ENCODE measurements around the gene MCM3AP.

Gene MCM3AP

DNA sequence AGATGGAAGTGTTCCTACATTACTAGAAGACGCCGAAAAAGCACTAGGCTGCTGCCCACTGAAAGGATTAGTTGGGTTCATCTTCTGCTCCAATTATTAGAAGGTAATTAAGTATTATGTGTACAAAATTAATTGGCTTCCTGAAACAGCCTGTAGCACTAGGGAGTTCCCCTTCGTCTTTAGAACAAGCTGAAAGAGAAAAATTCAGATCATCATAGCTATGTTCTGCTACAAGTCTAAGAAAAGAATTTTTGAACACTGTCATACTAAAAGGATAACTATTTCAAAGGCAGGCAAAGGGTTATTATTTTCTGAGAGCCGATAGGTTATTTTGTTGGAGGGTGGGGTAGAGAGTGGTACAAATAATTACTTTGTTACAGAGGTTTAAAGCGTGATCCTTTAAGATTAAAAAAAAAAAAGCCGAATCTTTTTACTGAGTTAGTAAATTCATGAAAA lies at the start of gene MCM3AP:
TSS of gene MCM3AP (minus strand) at position 406 of the 456 bp plus-strand sequence. CDS start at position 81, 325 bp downstream.
- DNase-seq (ENCODE audit: low spot score) = no peak

- no peak for DNase-seq (ENCODE audit: low spot score)
Measured at GRCh38 chr21:46334351-46335140, 49.1 kb upstream of the MCM3AP start.

DNA sequence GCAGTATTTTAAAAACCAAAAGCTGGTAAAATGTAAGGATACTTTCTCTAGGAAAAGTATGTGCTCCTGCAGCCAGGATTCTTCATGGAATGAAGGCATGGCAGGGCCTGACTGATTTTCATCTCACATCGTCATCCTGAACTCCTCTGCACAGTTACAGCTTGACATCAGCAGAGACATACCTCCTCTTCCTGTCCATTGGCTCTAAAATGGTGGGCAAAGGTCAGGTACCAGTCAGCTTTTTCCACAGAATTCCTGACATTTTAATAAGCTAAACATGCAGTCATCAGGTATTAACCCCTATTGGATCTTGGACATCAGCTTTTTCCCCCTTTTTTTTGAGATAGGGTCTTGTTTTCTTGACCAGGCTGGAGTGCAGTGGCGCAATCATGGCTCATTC lies 44.4 kb upstream of the MCM3AP start:
- no peak for DNase-seq (ENCODE audit: low spot score)

- DNase-seq (ENCODE audit: low spot score) = no peak
Measured at GRCh38 chr21:46328151-46328550, 42.7 kb upstream of the MCM3AP start.

- DNase-seq (ENCODE audit: low spot score) = no peak
Measured at GRCh38 chr21:46327711-46328110, 42.3 kb upstream of the MCM3AP start.

DNA sequence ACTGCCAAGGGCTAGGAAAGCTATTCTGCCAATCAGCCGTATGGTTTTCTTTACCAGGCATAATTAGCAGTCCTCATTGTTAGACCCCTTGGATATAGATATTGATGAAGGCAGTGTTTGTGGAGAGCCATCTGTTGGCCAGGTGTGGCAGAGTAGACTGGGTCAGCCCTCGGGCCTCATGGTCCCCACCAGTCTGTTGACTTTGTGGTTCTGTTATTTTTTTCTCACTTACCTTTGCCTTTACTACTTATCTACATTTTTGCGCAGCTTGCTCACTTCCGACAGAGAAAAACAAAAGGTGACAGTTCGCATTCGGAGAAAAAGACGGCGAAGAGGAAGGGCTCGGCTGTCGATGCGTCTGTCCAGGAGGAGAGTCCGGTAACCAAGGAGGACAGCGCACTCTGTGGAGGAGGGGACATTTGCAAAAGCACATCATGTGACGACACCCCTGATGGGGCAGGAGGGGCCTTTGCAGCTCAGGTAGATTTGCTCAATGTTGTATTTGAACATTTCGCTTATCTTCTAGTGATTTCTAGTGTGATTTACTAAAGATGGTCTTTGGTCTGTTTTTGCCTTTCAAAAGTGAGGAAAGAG lies 40.8 kb upstream of the MCM3AP start:
- DNase-seq (ENCODE audit: low spot score) = no peak

DNA sequence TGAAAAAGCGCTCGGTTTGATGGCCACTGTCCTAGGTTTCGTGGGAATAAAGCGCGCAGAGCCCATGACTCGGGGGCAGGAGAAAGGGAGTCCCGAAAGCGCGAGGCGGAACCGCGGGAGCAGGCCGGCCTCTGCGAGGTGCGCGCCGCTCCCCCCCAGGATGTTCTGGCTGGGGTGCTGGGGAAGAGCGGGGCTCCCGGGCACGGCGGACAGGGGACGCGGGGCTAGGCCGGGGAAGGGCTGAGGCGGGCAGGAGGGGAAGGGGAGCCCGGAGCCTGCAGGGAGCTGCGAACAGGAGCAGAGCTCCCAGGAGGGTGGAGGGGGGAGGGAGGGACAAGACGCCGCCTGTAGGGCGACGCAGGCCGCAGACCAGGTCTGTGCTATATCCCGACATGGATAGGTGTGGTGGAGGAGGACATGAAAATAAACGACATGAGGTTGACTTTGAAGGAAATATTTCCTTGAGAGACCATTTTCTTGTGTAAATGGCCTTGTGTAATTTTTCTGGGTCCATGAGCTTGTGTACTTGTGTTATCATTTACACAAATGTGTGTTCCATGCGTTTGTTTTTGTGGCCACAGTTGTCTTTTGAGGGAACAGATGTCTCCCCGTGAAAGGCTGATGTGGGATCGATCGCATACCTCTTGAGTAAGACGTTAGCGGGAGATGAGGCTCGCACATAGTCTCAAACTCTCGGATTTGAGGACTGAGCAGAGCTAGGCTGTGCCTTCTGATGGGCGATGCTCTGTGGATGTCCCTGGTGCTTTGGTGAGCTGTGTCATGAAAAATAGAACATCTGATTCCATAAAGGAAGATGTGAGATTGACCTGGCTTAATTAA lies 39.9 kb upstream of the MCM3AP start:
- no peak for DNase-seq (ENCODE audit: low spot score)

GRCh38 chr21:46324390-46325072 lies 39.1 kb upstream of the MCM3AP start:
- peak; percentile 80 for DNase-seq (ENCODE audit: low spot score)

DNA sequence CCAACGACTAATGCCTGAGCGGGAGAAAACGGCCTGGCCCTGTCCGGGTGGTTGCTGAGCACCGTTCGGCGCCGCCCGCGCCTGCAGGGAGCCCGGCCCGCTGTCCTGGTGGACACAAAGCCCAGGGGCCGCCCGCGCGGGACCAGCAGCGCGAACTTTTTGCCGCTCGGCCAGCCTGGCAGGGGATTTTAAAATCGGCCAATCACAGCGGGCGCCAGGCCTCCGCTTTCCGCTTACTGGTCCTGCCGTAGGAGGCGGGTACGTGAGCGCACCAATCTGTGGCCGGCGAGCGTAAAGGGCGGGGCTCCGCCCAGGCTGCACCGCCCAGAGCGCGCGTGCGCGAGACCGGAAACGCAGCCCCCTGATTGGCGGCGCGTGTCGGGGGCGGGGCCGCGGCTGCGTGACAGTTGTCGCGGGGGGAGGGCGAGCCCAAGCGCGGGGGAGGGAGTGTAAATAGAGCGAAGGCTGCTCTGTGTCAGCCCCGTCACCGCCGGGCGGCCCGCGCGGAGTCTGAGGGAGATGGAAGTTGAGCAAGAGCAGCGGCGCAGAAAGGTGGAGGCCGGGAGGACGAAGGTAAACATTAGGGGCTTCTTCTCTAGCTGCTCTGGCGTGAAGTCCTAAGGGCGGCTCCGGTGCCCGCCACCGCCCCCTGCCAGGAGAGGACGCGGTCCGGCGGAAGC lies 38.4 kb upstream of the MCM3AP start, which contains the start of the genes C21orf58 and PCNT:
TSS of gene C21orf58 (minus strand) at position 161 of the 680 bp plus-strand sequence. CDS start 1,132 bp downstream, outside the sequence.
TSS of gene PCNT (plus strand) at position 447 of the 680 bp plus-strand sequence. CDS start at position 520, 73 bp downstream.
- peak; percentile 97 for DNase-seq (ENCODE audit: low spot score)

GRCh38 chr21:46323227-46323709 lies 37.9 kb upstream of the MCM3AP start:
- no peak for DNase-seq (ENCODE audit: low spot score)

DNA sequence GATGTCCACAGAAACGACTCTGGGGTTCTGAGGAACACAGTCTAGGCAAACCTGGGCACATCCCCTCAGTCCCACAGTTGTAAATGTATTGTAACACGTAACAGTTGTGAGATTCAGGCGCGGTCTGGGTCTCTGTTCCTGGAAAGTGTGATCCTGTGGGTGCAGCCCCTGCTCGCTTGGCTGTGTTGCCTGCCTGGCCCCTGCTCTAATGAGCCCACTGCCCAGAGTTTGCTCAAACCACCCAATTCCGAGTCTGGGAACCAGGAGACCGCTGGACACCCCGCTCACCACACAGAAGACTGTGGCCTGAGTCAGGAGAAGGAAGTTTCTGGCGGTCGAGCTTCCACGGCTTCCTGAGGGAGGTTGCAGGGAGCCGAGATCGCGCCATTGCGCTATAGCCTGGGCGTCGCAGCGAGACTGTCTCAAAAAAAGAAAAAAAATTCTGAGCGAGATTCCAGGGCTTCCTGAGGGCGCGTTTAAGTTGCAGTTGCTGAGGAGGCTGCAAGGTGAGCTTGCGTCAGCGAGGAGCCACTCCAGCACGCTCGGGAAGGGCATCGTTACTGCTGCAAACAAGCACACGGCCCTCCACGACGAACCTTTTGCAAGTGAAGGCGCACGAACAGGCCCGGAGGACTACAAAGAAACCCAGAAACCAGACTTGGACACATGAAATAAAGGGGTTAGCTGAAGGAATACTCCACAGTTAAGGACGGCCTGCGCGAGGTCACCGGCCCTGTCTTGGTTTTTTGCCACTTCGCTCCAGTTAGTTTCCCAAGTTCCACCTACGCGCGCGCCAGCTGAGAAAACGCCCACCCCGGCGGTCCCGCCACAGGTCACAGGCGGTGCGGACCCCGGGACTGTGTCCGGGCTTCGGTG lies 37.2 kb upstream of the MCM3AP start:
- DNase-seq (ENCODE audit: low spot score) = no peak

DNA sequence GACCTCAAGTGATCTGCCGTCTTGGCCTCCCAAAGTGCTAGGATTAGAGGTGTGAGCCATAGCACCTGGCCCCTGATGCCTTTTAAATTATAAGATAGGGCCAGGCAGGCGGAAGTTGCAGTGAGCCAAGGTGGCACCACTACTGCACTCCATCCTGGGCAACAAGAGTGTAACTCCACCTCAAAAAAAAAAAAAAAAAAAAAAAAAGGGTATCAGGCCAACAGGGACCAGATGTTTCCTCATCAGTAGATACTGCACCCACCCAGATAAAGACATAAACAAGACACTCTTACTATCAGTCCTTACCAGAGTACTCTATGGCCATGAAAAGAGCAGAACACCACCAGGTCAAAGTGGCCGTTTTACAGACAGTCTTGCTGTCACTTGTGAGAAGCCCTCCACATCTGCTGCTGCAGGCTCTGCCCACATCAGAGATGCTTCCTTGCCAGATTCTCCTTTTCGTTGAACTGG lies 35.0 kb upstream of the MCM3AP start:
- no peak for DNase-seq (ENCODE audit: low spot score)

DNA sequence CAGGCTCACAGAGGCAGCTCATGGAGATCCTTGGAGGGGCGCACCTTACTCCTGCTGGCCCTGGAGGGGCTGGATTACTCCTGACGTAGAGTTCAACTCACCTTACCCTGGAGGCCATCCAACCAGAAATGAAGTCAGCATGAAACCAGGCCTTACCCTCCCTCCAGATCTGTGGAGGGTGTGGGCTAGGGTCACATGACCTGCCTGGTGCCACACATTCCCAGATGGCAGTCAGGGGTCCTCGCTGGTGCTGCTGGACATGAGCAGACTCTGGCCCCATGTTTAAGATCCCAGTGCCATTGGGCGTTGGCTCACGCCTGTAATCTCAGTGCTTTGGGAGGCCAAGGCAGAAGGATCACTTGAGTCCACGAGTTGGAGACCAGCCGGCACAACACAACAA lies 33.8 kb upstream of the MCM3AP start:
- DNase-seq (ENCODE audit: low spot score) = no peak

GRCh38 chr21:46318464-46318845 lies 33.0 kb upstream of the MCM3AP start:
- no peak for DNase-seq (ENCODE audit: low spot score)

GRCh38 chr21:46317710-46318463 lies 32.5 kb upstream of the MCM3AP start:
- no peak for DNase-seq (ENCODE audit: low spot score)

- DNase-seq (ENCODE audit: low spot score) = no peak
Measured at GRCh38 chr21:46316708-46317324, 31.4 kb upstream of the MCM3AP start.

DNA sequence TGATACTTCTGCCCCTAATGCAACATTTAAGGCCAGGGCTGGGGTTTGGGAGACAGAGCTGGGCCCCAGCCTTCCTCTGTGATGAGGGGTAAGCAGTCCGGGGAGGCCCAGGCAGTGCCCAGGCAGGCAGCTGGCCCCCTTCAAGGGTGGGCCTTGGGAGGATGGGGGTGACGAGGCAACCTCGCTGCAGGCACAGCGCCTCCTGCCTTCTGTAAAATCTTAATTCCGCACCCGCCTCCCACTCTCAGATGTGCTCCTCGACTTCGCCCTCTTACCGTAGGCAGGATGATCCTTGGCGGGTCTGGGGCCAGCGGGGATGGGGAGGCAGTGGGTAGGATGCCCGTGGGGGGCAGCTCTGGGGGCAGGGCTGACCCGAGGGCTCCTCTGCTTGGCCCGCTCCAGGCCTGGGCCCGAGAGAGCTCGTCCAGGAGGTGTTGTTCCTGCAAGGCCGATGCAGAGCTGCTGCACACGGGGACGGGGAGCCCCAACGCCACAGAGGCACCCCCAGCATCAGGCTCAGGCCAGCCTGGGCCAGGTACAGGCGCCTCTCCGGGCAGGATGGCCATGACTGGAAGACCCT lies 29.1 kb upstream of the MCM3AP start:
- DNase-seq (ENCODE audit: low spot score) = no peak

DNA sequence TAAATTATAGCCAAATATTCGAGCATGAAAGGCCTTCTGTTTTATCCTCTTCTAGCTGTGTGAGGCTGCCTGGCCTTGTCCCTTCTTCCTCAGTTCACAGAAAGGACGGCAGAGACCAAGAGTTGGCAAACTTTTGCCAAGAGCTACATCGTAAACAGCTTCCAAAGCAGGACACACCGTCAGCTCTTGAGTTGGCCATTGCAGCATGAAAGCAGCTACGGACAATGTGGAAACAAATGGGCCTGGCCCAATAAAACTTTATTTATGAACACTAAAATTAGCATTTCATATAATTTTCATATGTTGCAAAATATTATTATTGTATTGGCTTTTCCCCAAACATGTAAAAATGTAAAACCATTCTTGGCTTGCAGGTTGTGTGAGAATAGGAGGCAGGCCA lies 27.5 kb upstream of the MCM3AP start:
- DNase-seq (ENCODE audit: low spot score) = no peak
